ENCODE data around the gene CARD11.
"Not testable (repeated sequence)": the region's sequence is repeated elsewhere in the genome, so short reads cannot be mapped to it uniquely, and the experiment has no call there.

The CARD11 gene

GRCh38 chr7:2959103-2959680 lies 84.5 kb downstream of the CARD11 start:
- no peak for FAIRE-seq

DNA sequence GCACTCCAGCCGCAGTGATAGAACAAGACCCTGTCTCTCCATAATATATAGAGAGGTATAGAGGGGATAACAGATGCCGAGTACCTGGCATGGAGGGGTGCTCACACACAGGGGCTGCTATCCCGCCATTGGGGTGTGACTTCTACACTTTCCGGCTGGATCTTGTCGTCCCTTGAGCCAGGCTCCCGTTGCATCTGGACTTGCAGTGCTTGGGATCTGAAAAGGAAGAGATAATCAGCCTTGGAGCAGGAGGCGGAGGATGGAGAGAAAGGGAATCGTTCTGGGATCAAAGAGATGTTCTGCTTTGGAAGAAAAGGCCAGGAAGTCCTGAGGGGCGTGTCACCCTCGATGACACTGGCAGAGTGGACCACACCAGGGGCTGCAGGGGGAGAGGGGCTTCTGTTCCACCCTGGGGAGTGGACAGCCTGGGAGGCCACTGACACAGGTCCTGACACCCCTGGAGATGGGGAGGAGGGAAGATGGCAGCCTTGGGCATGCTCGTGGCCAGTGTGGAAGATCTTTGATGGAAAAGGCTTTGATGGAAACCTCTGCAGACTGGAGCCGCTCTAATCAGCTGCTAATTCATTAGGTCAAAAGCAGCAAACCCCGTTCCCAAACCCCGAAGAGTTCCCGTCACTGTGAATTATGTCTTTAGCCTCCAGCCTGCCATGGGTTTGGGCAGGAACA lies 85.1 kb downstream of the CARD11 start:
- no peak for FAIRE-seq

GRCh38 chr7:2957369-2957727 lies 86.3 kb downstream of the CARD11 start:
- FAIRE-seq: not testable (repeated sequence)

GRCh38 chr7:2956526-2957368 lies 86.9 kb downstream of the CARD11 start:
- FAIRE-seq: no peak

- no peak for FAIRE-seq
Observed at GRCh38 chr7:2956076-2956475, 87.6 kb downstream of the CARD11 start.

GRCh38 chr7:2955269-2955668 lies 88.4 kb downstream of the CARD11 start:
- FAIRE-seq: no peak

- FAIRE-seq: no peak
Observed at GRCh38 chr7:2954433-2954853, 89.2 kb downstream of the CARD11 start.

GRCh38 chr7:2953588-2954407 lies 89.9 kb downstream of the CARD11 start:
- no peak for FAIRE-seq

GRCh38 chr7:2953099-2953498 lies 90.6 kb downstream of the CARD11 start:
- no peak for FAIRE-seq

- no peak for FAIRE-seq
Observed at GRCh38 chr7:2952316-2952715, 91.4 kb downstream of the CARD11 start.

DNA sequence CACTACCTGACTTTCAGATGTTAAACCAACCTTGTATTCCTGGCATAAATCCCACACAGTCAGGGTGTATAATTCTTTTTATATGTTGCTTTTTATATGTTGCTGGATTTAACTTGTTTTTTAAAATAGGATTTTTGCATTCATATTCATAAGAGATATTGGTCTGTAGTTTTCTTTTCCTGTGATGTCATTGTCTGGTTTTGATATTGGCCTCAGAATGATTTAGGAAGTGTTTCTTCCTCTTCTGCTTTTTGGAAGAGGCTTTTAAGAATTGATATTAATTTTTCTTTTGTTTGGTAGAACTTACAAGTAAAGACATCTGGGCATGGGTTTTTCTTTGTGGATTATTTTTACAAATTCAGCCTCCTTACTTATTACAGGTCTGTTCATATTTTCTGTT lies 93.1 kb downstream of the CARD11 start:
- FAIRE-seq: no peak

GRCh38 chr7:2948749-2949148 lies 94.9 kb downstream of the CARD11 start:
- no peak for FAIRE-seq

DNA sequence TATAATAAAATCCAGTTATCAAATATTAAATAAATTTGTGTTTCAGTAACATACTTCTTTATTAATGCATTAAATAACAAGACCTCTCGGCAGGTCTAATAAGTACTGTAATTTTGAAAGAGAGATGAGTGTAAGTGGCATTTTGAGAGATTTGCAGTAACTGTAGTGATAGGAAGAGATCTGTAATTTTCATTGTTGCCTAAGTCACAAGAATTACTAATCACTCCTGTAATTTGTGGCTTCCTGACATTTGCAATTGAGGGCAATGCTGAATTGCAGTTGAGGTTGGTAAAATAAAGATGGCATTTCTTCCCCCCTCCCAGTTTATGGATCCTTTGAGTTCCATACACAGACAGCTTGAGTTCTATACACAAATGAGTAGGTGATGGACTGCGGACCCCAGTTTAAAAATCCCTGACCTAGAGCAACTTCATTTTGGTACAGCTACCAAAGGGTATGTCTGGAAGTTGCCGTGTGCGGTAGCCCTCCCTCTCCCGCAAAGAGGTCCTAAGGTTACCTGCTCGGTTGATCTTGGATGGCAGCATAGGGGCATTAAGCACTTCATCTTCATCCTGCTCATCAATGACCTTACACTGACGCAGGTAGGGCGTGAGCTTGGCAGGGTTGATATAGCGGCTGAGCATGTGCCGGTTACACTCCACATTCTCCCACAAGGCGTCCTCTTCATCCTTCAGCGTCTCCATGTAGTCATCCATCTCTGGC lies 96.4 kb downstream of the CARD11 start:
- FAIRE-seq: no peak

DNA sequence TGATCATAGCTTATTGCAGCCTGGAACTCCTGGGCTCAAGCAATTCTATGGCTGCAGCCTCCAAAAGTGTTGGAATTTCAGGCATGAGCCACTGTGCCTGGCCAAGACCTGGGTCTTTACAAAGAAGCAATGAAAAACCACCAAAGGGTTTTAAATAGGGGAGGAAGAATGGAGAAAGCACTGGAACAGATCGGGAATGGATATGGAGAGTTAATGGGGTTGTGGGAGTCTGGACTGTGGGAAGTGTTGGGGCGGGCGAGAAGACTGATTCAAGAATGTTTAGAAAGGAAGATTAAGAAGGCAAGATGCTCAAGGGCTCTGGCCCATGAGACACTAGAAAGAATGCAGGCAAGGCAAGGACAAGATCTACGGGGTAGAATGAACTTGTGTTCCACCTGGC lies 98.5 kb downstream of the CARD11 start:
- FAIRE-seq: no peak

DNA sequence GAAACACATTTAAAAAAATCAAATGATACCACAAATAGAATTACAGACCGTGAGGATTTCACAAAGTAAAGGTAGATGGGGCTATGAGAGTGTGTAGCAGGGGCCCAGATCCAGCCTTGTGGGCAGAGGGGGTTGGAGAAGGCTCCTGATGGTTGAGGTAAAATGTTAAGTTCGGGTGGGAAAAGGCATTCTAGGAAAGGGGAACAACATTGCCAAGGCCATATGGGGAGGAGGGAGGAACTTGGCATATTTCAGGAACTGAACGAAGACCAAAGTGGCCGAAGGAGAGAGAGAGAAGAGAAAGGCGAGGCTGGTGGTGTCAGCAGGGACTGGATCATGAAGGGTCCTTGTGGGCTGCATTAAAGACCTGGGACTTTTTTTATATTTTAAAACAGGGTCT lies 98.9 kb downstream of the CARD11 start:
- no peak for FAIRE-seq

- FAIRE-seq: no peak
Observed at GRCh38 chr7:2943851-2944601, 99.6 kb downstream of the CARD11 start.

- FAIRE-seq: no peak
Observed at GRCh38 chr7:2941216-2941859, 102.3 kb downstream of the CARD11 start.

GRCh38 chr7:2940466-2940865 lies 103.2 kb downstream of the CARD11 start:
- no peak for FAIRE-seq

GRCh38 chr7:2939193-2939885 lies 104.3 kb downstream of the CARD11 start:
- no peak for FAIRE-seq

DNA sequence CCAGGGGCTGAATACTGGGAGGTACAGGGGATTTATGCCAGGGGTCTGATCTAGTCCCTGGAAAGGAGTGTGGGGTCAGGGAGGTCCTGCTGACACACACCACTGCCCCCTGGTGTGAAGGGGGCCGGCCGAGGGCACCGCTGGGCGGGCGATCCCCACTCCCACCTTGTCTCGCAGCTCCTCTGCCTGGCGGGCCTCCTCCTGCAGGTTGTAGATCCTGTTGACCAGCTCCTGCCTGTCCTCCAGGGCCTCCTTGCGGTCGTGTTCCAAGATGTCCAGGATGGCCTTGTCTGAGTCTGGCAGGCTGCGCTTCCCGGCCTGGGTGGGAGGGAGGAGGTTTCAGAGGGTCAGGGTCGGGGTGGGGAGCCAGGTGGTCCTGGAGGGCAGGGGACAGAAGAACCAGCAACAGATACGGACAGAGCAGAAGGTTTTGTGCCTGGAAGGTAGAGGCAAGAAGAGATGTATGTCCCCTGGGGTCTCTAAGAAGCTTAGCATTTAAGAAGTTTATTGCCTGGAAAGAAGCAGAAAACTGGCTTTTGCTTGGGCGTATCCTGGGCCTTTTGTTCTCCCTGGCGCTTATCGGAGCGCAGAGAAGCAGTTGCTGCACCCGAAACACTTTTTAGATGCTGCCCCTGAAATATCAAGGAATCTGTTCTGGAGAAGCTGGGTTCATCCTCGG lies 105.0 kb downstream of the CARD11 start:
- no peak for FAIRE-seq
